GM12878 (cell line): ENCODE data around the gene MFAP3L. TPM values are rescaled to one million over a fixed set of nuclear protein-coding genes. Genes with fewer than 3 reads are reported as not detected.

ENCODE experiments used
- ATAC-seq: fragments of 200-7000 bp; cut with Tn5 transposase; 3 replicates; pipeline ENCODE4 v1.9.1; 2020; ENCODE audit warnings: mild to moderate bottlenecking, moderate library complexity
- BruUV-seq: library from RNA; stranded (reverse); fragments of 400-500 nt; replicated peaks from 2 replicates; lab custom pipeline; 2021; lab: Mats Ljungman, UMichigan
- CTCF ChIA-PET: fragments of 300-600 bp; sonication (Branson Sonifier 250); formaldehyde crosslinking; extraction: SDS; loops from one replicate; lab custom pipeline; 2021; ENCODE audit warnings: inconsistent platforms; lab: Yijun Ruan, JAX
- POLR2A ChIA-PET: fragments of 350-600 bp; formaldehyde crosslinking; extraction: SDS; loops from one replicate; lab custom pipeline; 2021; ENCODE audit warnings: inconsistent platforms; lab: Charles Lee
- RAD21 ChIA-PET: fragments of 300-600 bp; sonication (Branson Sonifier 250); formaldehyde crosslinking; loops from one replicate; lab custom pipeline; 2023; ENCODE audit warnings: antibody characterized with exemption; ENCODE audit not compliant: unreplicated experiment; lab: Charles Lee
- SMC1A ChIA-PET: fragments of 300-600 bp; sonication (Branson Sonifier 250); formaldehyde crosslinking; loops from one replicate; lab custom pipeline; 2023; ENCODE audit not compliant: unreplicated experiment, uncharacterized antibody; lab: Charles Lee
- DNase-seq: peaks from one replicate; pipeline ENCODE4 v3.0.0-alpha.2; 2011; ENCODE audit warnings: low read depth, low spot score
- FAIRE-seq: peaks from 3 replicates; lab custom pipeline; 2011; peaks lifted over from hg19 to GRCh38; lab: Jason Lieb, UNC
- H2AFZ ChIP-seq: 2 replicates; pipeline ENCODE4 v1.6.0; 2011; ENCODE audit warnings: low read depth, low read length, control low read depth; ENCODE audit not compliant: control insufficient read depth
- H3K27ac ChIP-seq: 2 replicates; pipeline ENCODE4 v1.5.1; 2011; ENCODE audit warnings: control low read depth; ENCODE audit not compliant: control insufficient read depth, insufficient read depth
- H3K27me3 ChIP-seq, 2 experiments: replicated peaks in 1 of 2; 2 replicates each; pipeline versions ENCODE4 v1.6.0 to v1.6.1; 2011; ENCODE audit warnings: low read length in 1 of 2; ENCODE audit not compliant: control insufficient read depth in 2 of 2, insufficient read depth in 2 of 2
- H3K36me3 ChIP-seq, 2 experiments: 2 replicates each; pipeline ENCODE4 v1.5.1; 2011; ENCODE audit warnings: low read length in 1 of 2; ENCODE audit not compliant: control insufficient read depth in 2 of 2, insufficient read depth in 2 of 2
- H3K4me1 ChIP-seq: 2 replicates; pipeline ENCODE4 v1.6.1; 2011; ENCODE audit warnings: mild to moderate bottlenecking, low read length, moderate library complexity, mixed read lengths; ENCODE audit not compliant: control insufficient read depth, insufficient read depth
- H3K4me2 ChIP-seq: 2 replicates; pipeline ENCODE4 v1.6.0; 2011; ENCODE audit warnings: control low read depth; ENCODE audit not compliant: control insufficient read depth, insufficient read depth
- H3K4me3 ChIP-seq: fragments of 200-600 bp; sonication (generic); 2 replicates; pipeline ENCODE4 v1.5.1; 2016
- H3K79me2 ChIP-seq: 2 replicates; pipeline ENCODE4 v1.6.0; 2011; ENCODE audit warnings: low read length; ENCODE audit not compliant: control insufficient read depth, insufficient read depth
- H3K9ac ChIP-seq: 2 replicates; pipeline ENCODE4 v1.8.0; 2011; ENCODE audit warnings: low read length, control low read depth, mixed read lengths; ENCODE audit not compliant: control insufficient read depth, insufficient read depth
- H3K9me3 ChIP-seq: replicated peaks from 3 replicates; pipeline ENCODE4 v1.5.1; 2011; ENCODE audit warnings: mild to moderate bottlenecking, low read length; ENCODE audit not compliant: control insufficient read depth, insufficient read depth
- H4K20me1 ChIP-seq: 2 replicates; pipeline ENCODE4 v1.6.0; 2011; ENCODE audit not compliant: control insufficient read depth, insufficient read depth
- BRCA1 ChIP-seq: IDR thresholded peaks from 2 replicates; pipeline ENCODE4 v1.6.1; 2011; ENCODE audit warnings: low read depth, low read length, improper control_type of control experiment
- CHD1 ChIP-seq: IDR thresholded peaks from 2 replicates; pipeline ENCODE4 v1.6.1; 2012; ENCODE audit warnings: low read depth, low read length, improper control_type of control experiment
- IKZF2 ChIP-seq, 2 experiments: fragments of 450-650 bp; IDR thresholded peaks; 2 replicates each; pipeline ENCODE4 v1.6.1; 2017; ENCODE audit warnings: mild to moderate bottlenecking in 2 of 2, moderate library complexity in 2 of 2
- KLF5 ChIP-seq: fragments of 450-650 bp; IDR thresholded peaks from 2 replicates; pipeline ENCODE4 v1.6.1; 2014; ENCODE audit warnings: mild to moderate bottlenecking; ENCODE audit not compliant: partially characterized antibody
- YBX1 ChIP-seq: fragments of 450-650 bp; IDR thresholded peaks from 2 replicates; pipeline ENCODE4 v1.6.1; 2016; ENCODE audit warnings: antibody characterized with exemption
- WGBS: methylation state at CpG from one replicate; pipeline ENCODE4 v1.1.6; 2016; ENCODE audit warnings: low lambda C conversion rate; ENCODE audit not compliant: insufficient replicate concordance, insufficient coverage; ENCODE audit errors: missing lambda C conversion rate; 5-methylcytosine and 5-hydroxymethylcytosine counted together
- in situ Hi-C: fragments of 300-500 bp; cut with MboI; formaldehyde crosslinking; loops from 9 replicates; pipeline ENCODE4 v1.14.3; 2018; ENCODE audit warnings: mixed read lengths
- intact Hi-C: fragments of 100-400 bp; cut with micrococcal nuclease; formaldehyde crosslinking; loops from one replicate; pipeline ENCODE4 v1.14.2; 2022; ENCODE audit not compliant: unreplicated experiment
- polyA plus RNA-seq, 11 experiments: library from polyadenylated mRNA; depleted of rRNA in 4 of 11; unstranded in 6 of 11; stranded (reverse) in 5 of 11; fragments of >200 nt; fragmentation: Nextera tagmentation in 4 of 11; fragmentation: Illumina TruSeq in 1 of 11; extraction: Ambion mirVana in 4 of 11; extraction: Trizol in 1 of 11; gene quantifications; 1 replicate in 1 of 11; 2 replicates in 10 of 11; pipeline versions ENCODE4 v1.2.1 to v1.2.3, GENCODE V29; 2011 to 2016; ENCODE audit warnings: inconsistent platforms in 2 of 11, missing spikeins in 2 of 11, low read depth in 1 of 11
- total RNA-seq, 4 experiments: library from RNA; depleted of rRNA in 3 of 4; stranded (reverse); fragments of >200 nt in 3 of 4; fragmentation: Illumina TruSeq in 1 of 4; extraction: Trizol in 1 of 4; gene quantifications; 2 replicates each; pipeline versions ENCODE4 v1.2.1 to v1.2.3, GENCODE V29; 2013 to 2021
- TF ChIP-seq, protein P1 (sequence below): IDR thresholded peaks from 2 replicates; pipeline ENCODE4 v1.6.1; 2012; ENCODE audit warnings: low read depth, low read length, improper control_type of control experiment
- TF ChIP-seq, protein P2 (sequence below), 3 experiments: IDR thresholded peaks in 2 of 3; conservative IDR thresholded peaks in 1 of 3; 2 replicates each; pipeline ENCODE4 v1.5.1; 2011; ENCODE audit warnings: low read depth in 3 of 3, low read length in 3 of 3, mild to moderate bottlenecking in 3 of 3, control low read depth in 2 of 3, moderate library complexity in 2 of 3, inconsistent platforms in 1 of 3, mixed read lengths in 1 of 3; ENCODE audit not compliant: control insufficient read depth in 2 of 3, insufficient read depth in 1 of 3; ENCODE audit errors: extremely low read depth in 1 of 3

The MFAP3L gene
- total and polyA plus RNA-seq, 10 of the 15 experiments (the other 5 are each of a cell fraction or from before 2014, with no cell fraction given), result 0.10 to 3.0 TPM; not detected in 8

DNA sequence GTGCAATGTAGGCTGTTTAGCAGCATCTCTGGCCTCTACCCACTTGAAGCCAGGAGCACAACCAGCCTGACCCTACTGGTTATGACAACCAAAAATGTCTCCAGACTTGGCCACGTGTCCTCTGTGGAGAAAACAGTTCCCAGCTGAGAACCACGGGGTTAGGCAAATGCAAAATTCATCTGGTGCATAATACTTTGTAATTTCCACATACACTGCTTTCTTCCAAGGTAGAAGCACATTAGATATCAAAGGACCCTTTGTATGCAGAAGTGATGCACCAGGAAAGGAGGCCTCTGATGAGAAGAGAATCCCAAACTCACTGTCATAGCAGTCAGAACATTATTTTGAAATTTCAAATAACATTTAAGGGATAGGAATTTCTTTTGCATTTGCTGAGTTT, 26.3 kb downstream of the MFAP3L start:
- no peak for ATAC-seq
- H3K4me3 ChIP-seq, result no peak overlapping the region
- no peak overlapping the region for H2AFZ ChIP-seq
- CTCF ChIA-PET, result interaction anchor here (0.6 to 1.0 kb wide), 2 partner anchors 20 to 37 kb away, joined by 3 read pairs; no protein-coding TSS in a partner anchor
- RAD21 ChIA-PET, result no interaction called here
- TF ChIP-seq IKZF2 (IDR thresholded peaks at IDR 0.05) (no peak), YBX1 (no peak), BRCA1 (no peak), CHD1 (no peak), KLF5 (no peak)
- TF ChIP-seq, protein P1, sequence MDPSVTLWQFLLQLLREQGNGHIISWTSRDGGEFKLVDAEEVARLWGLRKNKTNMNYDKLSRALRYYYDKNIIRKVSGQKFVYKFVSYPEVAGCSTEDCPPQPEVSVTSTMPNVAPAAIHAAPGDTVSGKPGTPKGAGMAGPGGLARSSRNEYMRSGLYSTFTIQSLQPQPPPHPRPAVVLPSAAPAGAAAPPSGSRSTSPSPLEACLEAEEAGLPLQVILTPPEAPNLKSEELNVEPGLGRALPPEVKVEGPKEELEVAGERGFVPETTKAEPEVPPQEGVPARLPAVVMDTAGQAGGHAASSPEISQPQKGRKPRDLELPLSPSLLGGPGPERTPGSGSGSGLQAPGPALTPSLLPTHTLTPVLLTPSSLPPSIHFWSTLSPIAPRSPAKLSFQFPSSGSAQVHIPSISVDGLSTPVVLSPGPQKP, result no peak
- TF ChIP-seq, protein P2, sequence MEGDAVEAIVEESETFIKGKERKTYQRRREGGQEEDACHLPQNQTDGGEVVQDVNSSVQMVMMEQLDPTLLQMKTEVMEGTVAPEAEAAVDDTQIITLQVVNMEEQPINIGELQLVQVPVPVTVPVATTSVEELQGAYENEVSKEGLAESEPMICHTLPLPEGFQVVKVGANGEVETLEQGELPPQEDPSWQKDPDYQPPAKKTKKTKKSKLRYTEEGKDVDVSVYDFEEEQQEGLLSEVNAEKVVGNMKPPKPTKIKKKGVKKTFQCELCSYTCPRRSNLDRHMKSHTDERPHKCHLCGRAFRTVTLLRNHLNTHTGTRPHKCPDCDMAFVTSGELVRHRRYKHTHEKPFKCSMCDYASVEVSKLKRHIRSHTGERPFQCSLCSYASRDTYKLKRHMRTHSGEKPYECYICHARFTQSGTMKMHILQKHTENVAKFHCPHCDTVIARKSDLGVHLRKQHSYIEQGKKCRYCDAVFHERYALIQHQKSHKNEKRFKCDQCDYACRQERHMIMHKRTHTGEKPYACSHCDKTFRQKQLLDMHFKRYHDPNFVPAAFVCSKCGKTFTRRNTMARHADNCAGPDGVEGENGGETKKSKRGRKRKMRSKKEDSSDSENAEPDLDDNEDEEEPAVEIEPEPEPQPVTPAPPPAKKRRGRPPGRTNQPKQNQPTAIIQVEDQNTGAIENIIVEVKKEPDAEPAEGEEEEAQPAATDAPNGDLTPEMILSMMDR (IDR thresholded peaks at IDR 0.05 in 2 of 3, conservative IDR thresholded peaks at IDR 0.05 in 1 of 3; ENCODE audit: control insufficient read depth in 2 of 3, extremely low read depth in 1 of 3, insufficient read depth in 1 of 3, low read depth in 3 of 3, low read length in 3 of 3), result no peak
- POLR2A ChIA-PET, result no interaction called here
- H3K9me3 ChIP-seq, result no peaks in the 10 kb centered on the region
- in situ Hi-C loops, result no loop called here
- intact Hi-C loops, result no loop called here
- H3K4me2 ChIP-seq, result no peak overlapping the region
- H3K4me1 ChIP-seq, result no peaks in the 10 kb centered on the region
- no peaks in the 10 kb centered on the region for H4K20me1 ChIP-seq
- no peak overlapping the region for H3K9ac ChIP-seq
- no peak for DNase-seq
- no peaks in the 10 kb centered on the region for H3K36me3 ChIP-seq
- FAIRE-seq, result no peak
- H3K27ac ChIP-seq, result no peak overlapping the region
- no peaks in the 10 kb centered on the region for H3K27me3 ChIP-seq
- no TSS peak for BruUV-seq
- SMC1A ChIA-PET, result interaction anchor here (1.7 kb wide), 1 partner anchor 183 kb away, joined by 4 read pairs; no protein-coding TSS in a partner anchor
- WGBS, result 3% methylated on average over 2 of the region's 2 CpGs
- no peaks in the 10 kb centered on the region for H3K79me2 ChIP-seq
